ENCODE results near the gene USP47. TPM values are rescaled to one million over a fixed set of nuclear protein-coding genes. Genes with fewer than 3 reads are reported as not detected.

The USP47 gene
- total and polyA plus RNA-seq, 2 of the 8 experiments (the other 6 are each of a cell fraction or from before 2014, with no cell fraction given) = 4.2 to 21.3 TPM

GRCh38 chr11:11865449-11865848, 23.7 kb downstream of the USP47 start:
- Histone ChIP-seq H2BK12ac (ENCODE audit: low read depth, low read length) (no peak overlapping the region), H4K20me1 (replicated peaks in 1 of 2; ENCODE audit: control insufficient read depth in 1 of 2, insufficient read depth in 2 of 2, low read length in 2 of 2) (peaks cover 0 to 2% of the 10 kb centered on the region in 2 experiments), H2AFZ (ENCODE audit: low read length) (no peak overlapping the region), H3K23ac (ENCODE audit: insufficient read length) (no peak overlapping the region), H2BK5ac (ENCODE audit: low read depth, low read length) (no peak overlapping the region), H4K91ac (replicated peaks; ENCODE audit: insufficient read length, low read length) (no peak overlapping the region), H3K9me3 (ENCODE audit: insufficient read depth in 2 of 2, low read depth in 1 of 2, low read length in 1 of 2) (peaks cover 4% of the 10 kb centered on the region in 2 experiments; a peak in 3 of 4 replicates), H3K18ac (ENCODE audit: extremely low read depth, low read length) (no peak overlapping the region), H3K27ac (ENCODE audit: low read depth, low read length) (no peak overlapping the region), H2BK20ac (ENCODE audit: low read length) (no peak overlapping the region), H3K4me1 (replicated peaks in 1 of 4; ENCODE audit: control insufficient read depth in 3 of 4, insufficient read depth in 4 of 4, low read length in 3 of 4) (peaks cover 0 to 2% (median 2%) of the 10 kb centered on the region in 4 experiments; a peak in 2 of 7 replicates), H2BK15ac (ENCODE audit: low read length) (no peak overlapping the region), H3K79me2 (ENCODE audit: control insufficient read depth in 1 of 2, insufficient read depth in 2 of 2, low read length in 2 of 2) (peaks cover 0 to 98% of the 10 kb centered on the region in 2 experiments; a peak in 3 of 4 replicates), H3K14ac (ENCODE audit: insufficient read length) (no peak overlapping the region), H3K27me3 (replicated peaks in 1 of 4; ENCODE audit: control insufficient read depth in 3 of 4, extremely low read depth in 1 of 4, insufficient read depth in 3 of 4, low read length in 3 of 4) (no peaks in the 10 kb centered on the region), H3K4ac (replicated peaks; ENCODE audit: insufficient read length, low read depth, low read length) (no peak overlapping the region), H3K56ac (replicated peaks; ENCODE audit: insufficient read length, low read depth, low read length) (no peak overlapping the region), H3K36me3 (ENCODE audit: control insufficient read depth in 2 of 4, insufficient read depth in 4 of 4, low read length in 3 of 4) (no peaks in the 10 kb centered on the region; a peak in 1 of 8 replicates), H4K5ac (ENCODE audit: insufficient read length, low read depth, low read length) (no peak overlapping the region), H3K4me2 (ENCODE audit: insufficient read depth in 1 of 2, low read depth in 2 of 2, low read length in 2 of 2) (0 out of 4 replicates have a peak overlapping the region, but pooled peaks of 1 of the 2 experiments have one; percentile 0), H4K8ac (ENCODE audit: extremely low read depth, insufficient read depth, low read length) (no peak overlapping the region), H2AK5ac (ENCODE audit: low read depth, low read length) (no peak overlapping the region), H2BK120ac (replicated peaks; ENCODE audit: low read depth, low read length) (no peak overlapping the region), H3K79me1 (ENCODE audit: low read depth, low read length) (no peaks in the 10 kb centered on the region; the same call in 1 of the 2 replicates), H3K23me2 (ENCODE audit: low read depth, low read length) (no peaks in the 10 kb centered on the region), H3K9ac (replicated peaks in 1 of 4; ENCODE audit: extremely low read depth in 1 of 4, low read depth in 3 of 4, low read length in 3 of 4) (no peak overlapping the region), H3K4me3 (ENCODE audit: extremely low read depth in 1 of 4, insufficient read depth in 2 of 4, low read depth in 3 of 4, low read length in 4 of 4) (no peak overlapping the region)
- 52% methylated on average over 3 of the region's 3 CpGs; no CpG with 5 or more reads in 1 of the 2 experiments for WGBS, 2 experiments (ENCODE audit: extremely low coverage in 1 of 2, insufficient coverage in 1 of 2, insufficient read length in 1 of 2, insufficient replicate concordance in 2 of 2, low coverage in 1 of 2, low lambda C conversion rate in 2 of 2, missing lambda C conversion rate in 1 of 2)
- ChIA-PET POLR2A (ENCODE audit: partially characterized antibody) (no interaction called here), CTCF (ENCODE audit: partially characterized antibody) (interaction anchor here (1.4 to 1.8 kb wide), 2 partner anchors 9 to 67 kb away, joined by 5 read pairs; no protein-coding TSS in a partner anchor)
- DNase-seq (ENCODE audit: low read depth in 1 of 2, low spot score in 2 of 2) = no peak
- FAIRE-seq = no peak
- TF ChIP-seq CBX5 (IDR thresholded peaks at IDR 0.05; ENCODE audit: low read depth, low read length) = no peak
- no peak for TF ChIP-seq JUND (IDR thresholded peaks at IDR 0.05; ENCODE audit: low read length)
- no peak for TF ChIP-seq SP4 (IDR thresholded peaks at IDR 0.05; ENCODE audit: low read length)
- no peak for TF ChIP-seq ASH2L (IDR thresholded peaks at IDR 0.05; ENCODE audit: low read length)
- TF ChIP-seq KDM4A (IDR thresholded peaks at IDR 0.05; ENCODE audit: low read depth, low read length, severe bottlenecking) = no peak
- TF ChIP-seq SP2 (IDR thresholded peaks at IDR 0.05; ENCODE audit: low read length) = no peak
- no peak for TF ChIP-seq HDAC6 (IDR thresholded peaks at IDR 0.05; ENCODE audit: low read depth, low read length)
- no peak for TF ChIP-seq SUZ12 (IDR thresholded peaks at IDR 0.05; ENCODE audit: low read length)
- no peak for TF ChIP-seq TAF7 (optimal IDR thresholded peaks at IDR 0.05; ENCODE audit: borderline replicate concordance, low read depth, low read length)
- no peak for TF ChIP-seq RFX5 (IDR thresholded peaks at IDR 0.05; ENCODE audit: borderline replicate concordance, low read depth, low read length)
- no peak for TF ChIP-seq USF2 (IDR thresholded peaks at IDR 0.05; ENCODE audit: low read length)
- no peak for TF ChIP-seq POU5F1 (IDR thresholded peaks at IDR 0.05; ENCODE audit: low read depth, low read length)
- TF ChIP-seq RBBP5 (IDR thresholded peaks at IDR 0.05; ENCODE audit: borderline replicate concordance, low read depth, low read length) = no peak
